ENCODE measurements around the gene KLHL12.

The KLHL12 gene

DNA sequence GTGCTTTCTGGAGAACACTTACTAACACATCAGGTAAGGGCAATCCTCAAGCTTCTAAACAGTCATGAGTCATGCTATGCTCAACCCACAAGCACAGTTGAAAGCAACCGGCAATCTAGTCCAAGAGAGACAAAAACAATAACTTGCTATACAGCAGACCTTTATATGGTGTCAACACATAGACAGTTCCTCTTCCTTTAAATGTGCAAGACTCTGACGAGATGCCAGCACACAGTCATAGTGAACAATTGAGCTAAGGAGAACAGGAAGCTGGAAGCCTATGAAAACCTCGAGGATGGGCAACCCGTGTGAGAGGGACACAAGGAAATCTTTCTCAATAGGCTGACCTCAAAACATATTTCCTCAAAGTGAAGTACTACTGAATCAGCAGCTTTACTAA lies 25.8 kb upstream of the KLHL12 start:
- ChIA-PET POLR2A (interaction anchor here (1.2 kb wide), 1 partner anchor 26 kb away, joined by 3 read pairs; the partner anchor contains the start of gene KLHL12), CTCF (interaction anchor here (0.8 to 1.9 kb wide), 6 partner anchors 9 to 87 kb away, joined by 3 to 7 read pairs (median 3); no protein-coding TSS in a partner anchor)
- TF ChIP-seq, protein P1, sequence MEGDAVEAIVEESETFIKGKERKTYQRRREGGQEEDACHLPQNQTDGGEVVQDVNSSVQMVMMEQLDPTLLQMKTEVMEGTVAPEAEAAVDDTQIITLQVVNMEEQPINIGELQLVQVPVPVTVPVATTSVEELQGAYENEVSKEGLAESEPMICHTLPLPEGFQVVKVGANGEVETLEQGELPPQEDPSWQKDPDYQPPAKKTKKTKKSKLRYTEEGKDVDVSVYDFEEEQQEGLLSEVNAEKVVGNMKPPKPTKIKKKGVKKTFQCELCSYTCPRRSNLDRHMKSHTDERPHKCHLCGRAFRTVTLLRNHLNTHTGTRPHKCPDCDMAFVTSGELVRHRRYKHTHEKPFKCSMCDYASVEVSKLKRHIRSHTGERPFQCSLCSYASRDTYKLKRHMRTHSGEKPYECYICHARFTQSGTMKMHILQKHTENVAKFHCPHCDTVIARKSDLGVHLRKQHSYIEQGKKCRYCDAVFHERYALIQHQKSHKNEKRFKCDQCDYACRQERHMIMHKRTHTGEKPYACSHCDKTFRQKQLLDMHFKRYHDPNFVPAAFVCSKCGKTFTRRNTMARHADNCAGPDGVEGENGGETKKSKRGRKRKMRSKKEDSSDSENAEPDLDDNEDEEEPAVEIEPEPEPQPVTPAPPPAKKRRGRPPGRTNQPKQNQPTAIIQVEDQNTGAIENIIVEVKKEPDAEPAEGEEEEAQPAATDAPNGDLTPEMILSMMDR (IDR thresholded peaks at IDR 0.05; ENCODE audit: control extremely low read depth, extremely low read depth, low read depth, missing control alignments): no peak
- DNase-seq (ENCODE audit: extremely low spot score): no peak

DNA sequence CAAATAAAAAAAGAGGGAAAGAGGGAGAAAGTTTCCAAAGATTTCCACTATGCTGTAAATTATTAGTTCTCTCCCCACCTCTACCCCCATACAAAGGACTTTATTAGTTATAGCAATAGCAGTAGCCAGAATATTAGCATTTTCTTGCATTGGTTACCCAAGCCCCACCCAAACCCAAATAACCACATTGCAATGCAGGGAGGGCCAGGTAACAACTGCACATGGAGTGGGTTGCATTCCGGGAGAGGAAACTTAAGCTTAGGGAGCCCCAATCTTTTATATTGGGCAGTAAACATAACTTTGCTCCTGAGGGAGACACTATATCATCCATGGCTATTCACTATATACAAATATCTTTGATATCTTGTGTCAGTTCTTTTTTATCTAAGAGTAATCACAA lies 25.1 kb upstream of the KLHL12 start:
- POLR2A ChIA-PET: no interaction called here

DNA sequence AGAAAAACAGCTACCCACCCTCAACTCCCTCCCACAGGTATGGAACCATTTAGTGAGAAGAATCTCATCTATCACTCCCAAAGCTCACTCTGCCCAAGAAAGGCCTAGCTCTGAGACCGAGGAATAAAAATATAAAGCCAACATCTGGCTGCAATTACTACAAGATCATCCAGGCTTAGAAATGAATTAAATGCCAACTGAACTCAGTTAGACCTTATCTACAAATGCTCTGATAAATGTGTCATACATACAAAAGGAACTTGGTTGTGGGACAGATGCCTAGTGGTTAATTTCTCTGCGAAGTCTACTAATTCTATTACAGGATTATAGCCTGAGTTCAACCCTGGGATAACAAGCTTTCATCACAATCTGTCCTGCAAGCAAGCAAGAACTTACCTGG lies 24.4 kb upstream of the KLHL12 start:
- ChIA-PET CTCF (interaction anchor here (1.1 to 1.4 kb wide), 3 partner anchors 9 to 17 kb away, joined by 3 to 4 read pairs (median 3); no protein-coding TSS in a partner anchor), POLR2A (no interaction called here)
- TF ChIP-seq, protein P1 (IDR thresholded peaks at IDR 0.05; ENCODE audit: control extremely low read depth, extremely low read depth, low read depth, missing control alignments): no peak
- no peak for DNase-seq (ENCODE audit: extremely low spot score)

More for the DNA sequence above, 25.1 kb upstream of the KLHL12 start:
- CTCF ChIA-PET: interaction anchor here (1.1 to 1.9 kb wide), 5 partner anchors 9 to 48 kb away, joined by 3 to 7 read pairs (median 3); no protein-coding TSS in a partner anchor
- no peak for DNase-seq (ENCODE audit: extremely low spot score)
- TF ChIP-seq, protein P1 (IDR thresholded peaks at IDR 0.05; ENCODE audit: control extremely low read depth, extremely low read depth, low read depth, missing control alignments): no peak

DNA sequence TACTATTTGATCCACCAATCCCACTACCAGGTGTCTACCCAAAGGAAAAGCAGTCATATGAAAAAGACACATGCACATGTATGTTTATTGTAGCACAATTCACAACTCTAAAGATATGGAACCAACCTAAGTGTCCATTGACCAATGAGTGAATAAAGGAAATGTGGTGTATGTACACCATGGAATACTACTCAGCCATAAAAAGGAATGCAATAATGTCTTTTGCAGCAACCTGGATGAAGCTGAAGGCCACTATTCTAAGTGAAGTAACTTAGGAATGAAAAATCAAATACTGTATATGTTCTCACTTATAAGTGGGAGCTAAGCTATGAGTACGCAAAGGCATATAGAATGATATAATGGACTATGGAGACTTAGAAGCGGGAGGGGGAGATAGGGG lies 18.4 kb upstream of the KLHL12 start:
- no peak for DNase-seq (ENCODE audit: extremely low spot score)
- CTCF ChIA-PET: interaction anchor here (1.6 to 2.2 kb wide), 2 partner anchors 9 to 54 kb away, joined by 4 to 7 read pairs; no protein-coding TSS in a partner anchor
- POLR2A ChIA-PET: no interaction called here
- TF ChIP-seq, protein P1 (IDR thresholded peaks at IDR 0.05; ENCODE audit: control extremely low read depth, extremely low read depth, low read depth, missing control alignments): no peak

DNA sequence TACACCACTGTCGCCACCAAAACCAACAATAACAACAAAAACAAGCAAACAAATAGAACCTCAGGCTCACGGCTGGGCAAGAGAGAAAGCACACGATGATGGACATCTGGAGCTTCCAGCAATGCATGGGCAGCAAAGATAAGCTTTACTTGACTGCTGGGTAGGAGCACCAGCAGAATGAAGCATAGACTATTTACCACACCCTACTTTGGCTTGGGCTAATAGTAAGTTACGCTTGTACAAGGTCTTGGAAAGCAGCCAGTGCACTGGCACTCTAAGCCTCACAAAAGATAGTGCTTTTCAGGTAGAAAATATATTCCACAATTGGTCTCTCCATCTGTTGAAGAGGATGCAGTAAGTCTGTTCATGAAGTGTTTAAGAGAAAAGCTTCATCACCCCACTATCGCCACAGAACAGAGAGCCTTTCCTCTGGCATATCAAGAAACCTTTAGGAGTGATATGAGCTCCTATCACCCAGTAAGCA lies 17.4 kb upstream of the KLHL12 start:
- ChIA-PET POLR2A (no interaction called here), CTCF (interaction anchor here (0.6 to 2.2 kb wide), 7 partner anchors 8 to 55 kb away, joined by 3 to 7 read pairs (median 4); no protein-coding TSS in a partner anchor)
- no peak for DNase-seq (ENCODE audit: extremely low spot score)
- TF ChIP-seq, protein P1 (IDR thresholded peaks at IDR 0.05; ENCODE audit: control extremely low read depth, extremely low read depth, low read depth, missing control alignments): no peak

DNA sequence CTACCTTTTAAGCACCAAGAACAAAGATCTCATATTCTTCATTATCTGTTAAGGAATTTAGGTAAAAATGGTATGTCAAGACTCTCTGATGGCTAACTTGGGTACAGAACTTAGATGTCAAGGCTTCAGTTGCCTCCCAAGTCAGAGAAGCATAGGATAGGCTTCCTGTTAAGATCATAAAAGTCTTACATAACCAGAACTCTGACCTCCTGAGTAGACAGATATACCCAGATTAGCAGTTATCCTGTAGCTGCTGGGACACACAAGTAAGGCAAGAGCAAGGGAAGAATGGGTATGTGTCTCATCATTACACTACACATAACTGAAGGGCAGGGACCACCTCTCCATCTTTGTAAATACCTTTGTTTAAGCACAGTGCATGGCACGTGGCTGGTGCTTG lies 15.4 kb upstream of the KLHL12 start:
- TF ChIP-seq, protein P1 (IDR thresholded peaks at IDR 0.05; ENCODE audit: control extremely low read depth, extremely low read depth, low read depth, missing control alignments): no peak
- ChIA-PET CTCF (no interaction called here), POLR2A (no interaction called here)
- DNase-seq (ENCODE audit: extremely low spot score): no peak

Data from GM10248 (cell line).